GM08714 (cell line): ENCODE data around the gene P4HA3.
"Not testable (repeated sequence)": the region's sequence is repeated elsewhere in the genome, so short reads cannot be mapped to it uniquely, and the experiment has no call there.

Experiments
- H3K4me3 ChIP-seq: fragments of 200-500 bp; sonication (Bioruptor generic); 2 replicates; pipeline ENCODE4 v1.5.1; 2014; ENCODE audit warnings: mild to moderate bottlenecking, low read length, inconsistent platforms
- ZNF274 ChIP-seq: IDR thresholded peaks from 2 replicates; pipeline ENCODE4 v1.6.1; 2012; ENCODE audit warnings: mild to moderate bottlenecking, low read depth, low read length

P4HA3 gene

DNA sequence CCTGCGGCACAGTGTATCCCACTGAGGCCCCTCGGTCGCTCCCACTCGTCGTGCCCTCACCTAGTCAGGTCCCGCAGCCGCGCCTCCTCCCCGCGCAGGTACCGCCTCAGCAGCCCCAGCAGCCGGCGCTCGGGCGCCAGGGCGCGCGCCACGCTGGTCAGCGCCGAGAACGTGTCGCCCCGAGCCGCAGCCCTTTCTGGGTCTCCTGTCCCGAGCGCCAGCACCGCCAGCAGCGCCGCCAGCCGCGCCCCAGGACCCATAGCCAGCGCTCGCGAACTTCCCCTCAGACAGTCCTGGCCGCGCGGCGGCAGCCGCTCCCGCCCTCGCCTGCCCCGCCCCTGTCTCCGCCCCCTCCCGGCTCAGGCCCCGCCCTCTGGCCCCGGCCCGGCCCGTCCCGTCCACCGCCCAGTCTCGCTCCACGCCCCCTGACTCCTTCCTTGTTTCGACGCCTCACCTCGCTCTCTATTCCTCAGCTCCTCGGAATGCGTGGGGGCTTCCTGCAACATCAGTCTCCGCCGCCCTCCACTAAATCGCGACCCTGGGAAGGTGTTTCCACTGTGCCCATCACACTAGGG, at the start of gene P4HA3:
Gene P4HA3 (minus strand): TSS at position 289 of the 575 bp plus-strand sequence. CDS start 29 bp downstream, at position 260.
- no peak for TF ChIP-seq ZNF274
- peak within 1 kb of the TSS; percentile 29; the same call in 1 of the 2 replicates for H3K4me3 ChIP-seq

DNA sequence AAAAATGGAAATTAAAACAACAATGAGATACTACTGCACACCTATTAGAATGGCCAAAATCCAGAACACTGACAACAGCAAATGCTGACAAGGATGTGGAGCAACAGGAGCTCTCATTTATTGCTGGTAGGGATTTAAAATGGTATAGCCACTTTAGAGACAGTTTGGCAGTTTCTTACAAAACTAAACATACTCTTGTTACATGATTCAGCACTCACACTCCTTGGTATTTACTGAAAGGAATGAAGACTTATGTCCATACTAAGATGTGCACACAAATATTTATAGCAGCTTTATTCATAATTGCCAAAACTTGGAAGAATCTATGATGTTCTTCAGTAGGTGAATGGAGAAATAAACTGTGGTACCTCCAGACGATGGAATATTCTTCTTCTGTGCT, 46.0 kb upstream of the P4HA3 start:
- H3K4me3 ChIP-seq: no peak overlapping the region
- no peak for TF ChIP-seq ZNF274

DNA sequence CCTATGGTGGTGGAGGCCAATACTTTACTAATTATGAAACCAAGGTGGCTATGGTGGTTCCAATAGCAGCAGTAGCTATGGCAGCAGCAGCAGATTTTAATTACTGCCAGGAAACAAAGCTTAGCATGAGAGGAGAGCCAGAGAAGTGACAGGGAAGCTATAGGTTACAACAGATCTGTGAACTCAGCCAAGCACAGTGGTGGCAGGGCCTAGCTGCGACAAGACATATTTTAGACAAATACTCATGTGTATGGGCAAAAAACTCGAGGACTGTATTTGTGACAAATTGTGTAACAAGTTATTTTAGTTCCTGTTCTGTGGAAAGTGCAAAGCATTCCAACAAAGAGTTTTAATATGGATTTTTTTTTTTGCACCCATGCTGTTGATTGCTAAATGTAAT, 44.2 kb upstream of the P4HA3 start:
- no peak for TF ChIP-seq ZNF274
- H3K4me3 ChIP-seq: no peak overlapping the region

DNA sequence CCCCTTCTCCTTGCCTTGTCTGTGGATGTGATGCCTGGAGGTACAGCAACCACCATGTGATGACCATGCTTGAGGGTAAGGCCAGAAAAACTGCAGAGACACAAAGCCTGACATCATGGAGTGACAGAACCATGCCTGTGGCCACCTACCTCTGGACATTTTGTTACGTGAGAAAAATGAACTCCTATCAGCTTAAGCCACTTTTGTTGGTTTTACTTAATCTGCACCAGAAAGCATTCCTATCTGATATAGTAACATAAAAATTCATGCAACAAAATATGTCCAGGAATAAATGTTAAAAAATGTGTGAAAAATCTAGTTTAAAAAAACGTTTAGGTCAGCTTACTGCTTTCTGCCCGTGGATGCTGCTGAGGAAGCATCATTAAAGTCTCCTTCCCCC, 42.6 kb upstream of the P4HA3 start:
- no peak overlapping the region for H3K4me3 ChIP-seq
- no peak for TF ChIP-seq ZNF274

DNA sequence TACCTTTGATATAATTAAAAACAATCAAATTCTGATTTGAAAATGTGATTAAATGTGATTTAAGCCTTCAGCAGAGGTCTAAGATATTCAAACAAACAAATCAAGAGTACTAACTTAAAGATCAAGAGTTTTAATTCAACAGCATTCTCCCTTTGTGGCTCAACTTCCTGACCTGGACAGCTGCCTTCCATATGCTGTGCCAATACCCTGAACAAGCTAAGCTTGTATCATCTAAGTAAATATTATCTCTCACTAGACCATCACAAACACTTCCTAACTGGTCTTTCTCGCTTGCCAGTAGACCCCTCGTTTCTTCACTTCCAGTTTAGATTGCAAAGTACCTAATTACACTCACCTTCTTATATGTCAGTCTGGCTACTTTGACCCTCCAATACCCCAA, 35.9 kb upstream of the P4HA3 start:
- no peak overlapping the region for H3K4me3 ChIP-seq
- no peak for TF ChIP-seq ZNF274

DNA sequence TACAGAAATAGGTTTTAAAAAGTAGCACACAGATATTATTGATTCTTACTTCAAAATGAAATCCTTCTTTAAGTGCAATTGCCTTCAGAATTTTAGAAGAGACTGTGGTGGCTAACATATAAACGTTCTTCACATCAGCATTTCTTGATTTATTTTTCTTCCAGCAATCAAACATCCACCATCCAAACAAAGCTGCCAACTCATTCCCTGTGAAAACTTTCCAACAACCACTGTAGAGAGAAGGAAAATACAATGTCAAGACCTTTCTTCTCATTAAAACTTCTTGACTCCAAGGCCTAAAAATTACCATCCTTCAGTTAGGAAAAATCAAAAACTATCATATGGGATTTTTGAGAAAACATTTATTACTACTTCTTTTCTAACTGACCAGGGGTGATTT, 34.0 kb upstream of the P4HA3 start:
- TF ChIP-seq ZNF274: no peak
- H3K4me3 ChIP-seq: no peak overlapping the region

DNA sequence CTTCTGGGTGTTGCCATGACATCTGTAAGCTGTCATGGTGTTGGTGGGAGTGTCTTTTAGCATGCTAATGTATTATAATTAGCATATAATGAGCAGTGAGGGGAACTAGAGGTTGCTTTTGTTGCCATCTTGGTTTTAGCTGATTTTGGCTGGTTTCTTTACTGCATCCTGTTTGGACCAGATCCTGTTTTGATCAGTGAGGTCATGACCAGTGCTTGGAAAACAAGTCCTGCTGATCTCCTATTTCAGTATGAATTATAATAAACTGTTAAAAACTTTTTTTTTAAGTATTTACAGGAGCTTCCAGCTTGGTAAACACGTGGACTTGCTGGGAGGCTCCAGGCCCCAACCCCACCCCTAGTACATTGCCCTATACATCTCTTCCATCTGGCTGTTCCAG, 30.5 kb upstream of the P4HA3 start:
- no peak for TF ChIP-seq ZNF274
- no peak overlapping the region for H3K4me3 ChIP-seq

DNA sequence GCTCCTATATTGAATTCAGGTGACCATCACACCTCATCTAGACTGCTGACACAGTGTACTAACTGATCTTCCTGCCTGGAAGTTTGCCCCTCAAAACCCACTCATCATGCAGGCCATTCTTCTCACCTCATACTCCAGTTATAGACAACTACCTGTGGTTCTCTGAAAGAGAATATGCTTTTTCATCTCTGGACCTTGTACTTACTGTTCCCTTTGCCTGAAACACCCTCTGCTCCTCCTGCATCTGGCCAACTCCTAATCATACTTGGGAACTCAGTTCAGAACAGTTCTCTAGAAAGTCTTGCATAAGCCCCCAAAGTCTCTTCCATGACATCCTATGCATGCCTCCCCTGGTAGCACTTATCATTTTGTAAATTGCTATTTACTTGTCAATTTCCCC, 28.2 kb upstream of the P4HA3 start:
- no peak overlapping the region for H3K4me3 ChIP-seq
- TF ChIP-seq ZNF274: no peak

DNA sequence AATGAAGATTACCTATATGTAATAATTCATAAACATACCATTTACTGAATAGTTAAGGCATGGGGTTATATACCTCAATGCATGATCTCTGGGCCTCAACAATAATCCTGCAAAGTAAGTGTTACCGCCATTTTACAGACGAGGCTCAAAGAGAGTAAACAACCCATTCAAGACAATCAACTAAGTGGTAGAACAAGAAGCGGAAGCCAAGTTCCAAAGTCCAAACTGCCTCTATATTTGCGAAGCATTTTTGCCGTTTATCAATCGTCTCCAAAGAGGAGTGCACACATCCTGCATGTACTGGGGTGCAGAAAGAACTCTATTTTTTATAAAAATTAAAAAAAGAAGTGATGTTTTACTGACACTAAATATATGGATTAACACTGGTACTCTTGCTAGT, 27.5 kb upstream of the P4HA3 start:
- no peak for TF ChIP-seq ZNF274

DNA sequence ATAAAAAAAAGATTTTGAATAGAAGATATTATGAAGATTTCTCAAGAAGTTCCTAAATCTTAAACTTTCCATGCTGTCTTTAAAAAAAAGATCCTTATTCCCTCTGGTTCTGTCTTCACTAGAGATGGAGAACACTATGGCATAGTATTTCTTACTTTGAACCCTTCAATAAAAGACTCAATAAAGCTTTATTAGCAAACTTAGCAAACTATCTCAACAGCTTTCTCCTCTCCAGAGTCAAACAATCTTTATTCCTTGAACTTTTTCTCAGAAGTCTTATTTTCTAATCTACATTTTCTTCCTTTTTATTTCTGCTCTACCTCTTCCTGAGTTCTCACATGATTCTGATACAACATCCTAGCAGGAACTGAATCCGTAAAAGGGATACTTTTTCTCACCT, 21.8 kb upstream of the P4HA3 start:
- no peak for TF ChIP-seq ZNF274
- H3K4me3 ChIP-seq: no peak overlapping the region

More for the DNA sequence above, 27.5 kb upstream of the P4HA3 start:
- H3K4me3 ChIP-seq: no peak overlapping the region

DNA sequence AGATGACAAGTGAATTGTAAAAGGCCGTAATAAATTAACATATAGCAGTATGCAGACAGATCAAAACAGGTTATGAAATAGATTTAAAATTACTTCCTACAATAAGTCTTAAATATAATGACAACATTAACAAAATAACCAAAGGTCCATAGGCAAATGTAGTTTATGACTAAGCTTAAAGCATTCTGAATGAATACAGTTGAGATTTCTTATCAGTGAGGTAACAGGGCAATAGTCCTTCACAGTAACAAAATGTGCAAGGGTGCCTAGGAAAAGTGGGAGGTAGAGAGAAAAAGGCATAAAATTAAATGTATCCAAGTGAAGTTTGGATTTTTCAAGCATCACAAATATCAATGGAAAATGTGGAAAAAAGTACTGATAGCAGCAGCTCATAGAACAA, 20.9 kb upstream of the P4HA3 start:
- no peak for TF ChIP-seq ZNF274
- no peak overlapping the region for H3K4me3 ChIP-seq

DNA sequence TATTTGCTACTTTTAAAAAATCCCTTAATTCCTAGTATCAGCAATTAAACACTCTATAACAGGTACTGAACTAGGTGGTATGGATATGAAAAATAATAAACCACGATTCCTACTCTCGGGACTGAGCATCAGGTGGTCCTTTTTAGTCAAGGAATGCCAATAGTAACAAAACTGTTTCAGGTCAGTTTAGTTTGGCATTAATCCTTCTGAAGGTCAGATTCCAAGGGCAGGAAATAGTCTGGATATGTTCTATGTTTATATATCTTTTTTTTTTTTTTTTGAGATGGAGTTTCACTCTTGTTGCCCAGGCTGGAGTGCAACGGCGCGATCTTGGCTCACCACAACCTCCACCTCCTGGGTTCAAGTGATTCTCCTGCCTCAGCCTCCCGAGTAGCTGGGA, 19.6 kb upstream of the P4HA3 start:
- not testable (repeated sequence) for H3K4me3 ChIP-seq

DNA sequence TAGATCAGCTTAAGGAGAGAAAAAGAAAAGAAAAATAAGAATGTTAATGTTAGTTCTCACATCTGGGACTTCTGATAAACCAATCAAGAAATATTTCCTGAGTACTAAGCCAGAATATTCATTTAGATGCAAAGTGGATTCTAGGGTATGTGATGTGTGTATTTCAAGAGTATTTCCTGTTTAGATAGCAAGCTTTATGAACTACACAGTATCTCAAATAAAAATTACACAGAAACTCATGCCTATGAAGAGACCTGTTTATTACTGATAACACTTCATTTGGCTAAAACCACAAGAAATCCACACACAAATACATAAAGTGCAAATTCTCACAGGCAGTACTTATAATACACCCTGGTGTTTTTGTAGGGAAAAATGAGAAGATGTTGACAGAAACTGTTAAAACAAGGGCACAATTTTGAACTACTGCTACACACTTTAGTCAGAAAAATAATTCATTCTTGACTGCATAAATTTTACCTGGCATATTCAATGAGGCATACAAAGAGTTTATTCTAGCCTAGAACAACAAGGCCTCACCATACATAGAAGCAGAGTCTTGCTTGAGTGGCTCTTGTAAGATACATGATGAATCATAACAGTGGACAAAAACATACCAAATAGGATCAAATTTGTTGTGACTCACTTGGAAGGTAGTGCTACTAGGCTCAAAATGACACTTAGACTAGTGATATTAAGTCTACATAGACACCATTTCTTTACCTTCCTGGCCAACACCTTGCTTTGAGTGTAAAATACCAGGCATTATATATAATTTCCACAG, 18.8 kb upstream of the P4HA3 start:
- no peak overlapping the region for H3K4me3 ChIP-seq
- TF ChIP-seq ZNF274: no peak

DNA sequence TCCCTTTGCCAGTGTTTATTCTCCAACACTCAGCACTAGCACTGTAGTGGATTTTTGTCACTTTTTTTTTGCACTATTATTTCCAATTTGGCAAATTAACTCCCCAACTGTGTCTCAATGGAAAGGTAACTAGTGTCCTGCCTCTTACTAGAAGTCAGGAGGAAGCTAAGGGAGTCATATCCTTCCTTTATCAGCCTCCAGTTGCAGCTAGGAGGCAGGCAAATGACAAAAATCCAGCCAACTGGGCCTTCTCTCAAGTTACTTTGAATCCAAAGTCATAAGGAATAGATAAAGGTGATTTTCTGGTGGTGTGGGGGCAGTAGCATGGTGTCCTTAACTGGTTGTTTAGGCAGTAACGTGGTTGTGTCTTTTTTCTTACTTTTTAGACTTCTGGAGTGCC, 15.6 kb upstream of the P4HA3 start:
- H3K4me3 ChIP-seq: no peak overlapping the region
- no peak for TF ChIP-seq ZNF274

DNA sequence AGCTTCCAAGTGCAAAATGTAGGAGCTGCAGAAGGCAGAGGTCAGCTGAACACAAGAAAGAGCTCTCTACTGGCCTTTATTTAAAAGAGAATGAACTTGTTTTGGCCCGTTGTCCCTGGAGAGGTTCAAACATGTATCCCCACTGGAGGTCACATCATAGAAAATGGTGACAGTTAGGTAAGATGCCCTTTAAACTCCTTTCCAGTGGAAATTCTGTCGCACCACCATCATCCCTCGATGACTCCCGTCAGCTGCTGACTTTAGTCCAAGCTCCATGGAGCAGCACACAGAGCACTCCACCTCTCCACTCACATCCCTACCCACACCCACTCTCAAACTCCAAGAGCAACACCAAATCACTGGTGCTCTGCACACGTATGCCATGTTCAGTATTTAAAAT, 15.2 kb upstream of the P4HA3 start:
- no peak for TF ChIP-seq ZNF274
- no peak overlapping the region for H3K4me3 ChIP-seq
